Thyroid gland (tissue), 4 donors: ENCODE measurements around the gene OR4E1.

Source experiments
- CTCF ChIP-seq, 6 experiments: fragments of 200-600 bp in 3 of 6; fragments of 450-650 bp in 3 of 6; sonication (generic) in 3 of 6; IDR thresholded peaks; one replicate each; pipeline ENCODE4 v1.5.1; 2016 to 2019; ENCODE audit warnings: antibody characterized with exemption in 6 of 6, mild to moderate bottlenecking in 2 of 6, inconsistent platforms in 1 of 6, moderate library complexity in 1 of 6
- POLR2A ChIP-seq, 2 donors: fragments of 450-650 bp; IDR thresholded peaks; one replicate each; pipeline ENCODE4 v1.6.1; 2017; ENCODE audit warnings: antibody characterized with exemption in 2 of 2, mild to moderate bottlenecking in 2 of 2, moderate library complexity in 1 of 2

GRCh38 chr14:21647380-21647779, 26.2 kb downstream of the OR4E1 start:
- TF ChIP-seq CTCF (IDR thresholded peaks at IDR 0.05) (no peak), POLR2A (IDR thresholded peaks at IDR 0.05) (no peak)
